ENCODE measurements around the gene ATRNL1.
"Not testable (repeated sequence)": the region's sequence is repeated elsewhere in the genome, so short reads cannot be mapped to it uniquely, and the experiment has no call there.

The ATRNL1 gene

DNA sequence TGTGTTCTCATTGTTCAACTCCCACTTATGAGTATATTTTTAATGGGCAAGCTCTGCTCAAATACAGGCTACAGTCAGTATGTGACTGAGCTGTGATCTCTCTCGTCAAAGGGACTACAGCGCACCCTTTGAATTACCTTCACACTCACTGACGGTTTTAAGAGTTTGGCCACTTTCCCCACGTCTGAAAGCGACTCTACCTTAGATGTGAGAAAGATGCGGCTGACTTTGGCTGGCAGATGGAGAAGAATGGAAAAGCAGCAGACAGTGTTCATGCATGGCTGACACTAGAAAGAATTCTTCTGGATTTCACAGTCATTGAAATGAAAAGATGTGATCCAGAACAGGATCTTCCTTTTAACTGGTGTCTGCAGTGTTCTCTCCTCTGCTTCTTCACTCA lies 2.0 kb upstream of the ATRNL1 start:
- no peak for DNase-seq (ENCODE audit: low read depth)

GRCh38 chr10:115092258-115092554 lies 959 bp upstream of the ATRNL1 start:
- DNase-seq (ENCODE audit: low read depth): no peak

DNA sequence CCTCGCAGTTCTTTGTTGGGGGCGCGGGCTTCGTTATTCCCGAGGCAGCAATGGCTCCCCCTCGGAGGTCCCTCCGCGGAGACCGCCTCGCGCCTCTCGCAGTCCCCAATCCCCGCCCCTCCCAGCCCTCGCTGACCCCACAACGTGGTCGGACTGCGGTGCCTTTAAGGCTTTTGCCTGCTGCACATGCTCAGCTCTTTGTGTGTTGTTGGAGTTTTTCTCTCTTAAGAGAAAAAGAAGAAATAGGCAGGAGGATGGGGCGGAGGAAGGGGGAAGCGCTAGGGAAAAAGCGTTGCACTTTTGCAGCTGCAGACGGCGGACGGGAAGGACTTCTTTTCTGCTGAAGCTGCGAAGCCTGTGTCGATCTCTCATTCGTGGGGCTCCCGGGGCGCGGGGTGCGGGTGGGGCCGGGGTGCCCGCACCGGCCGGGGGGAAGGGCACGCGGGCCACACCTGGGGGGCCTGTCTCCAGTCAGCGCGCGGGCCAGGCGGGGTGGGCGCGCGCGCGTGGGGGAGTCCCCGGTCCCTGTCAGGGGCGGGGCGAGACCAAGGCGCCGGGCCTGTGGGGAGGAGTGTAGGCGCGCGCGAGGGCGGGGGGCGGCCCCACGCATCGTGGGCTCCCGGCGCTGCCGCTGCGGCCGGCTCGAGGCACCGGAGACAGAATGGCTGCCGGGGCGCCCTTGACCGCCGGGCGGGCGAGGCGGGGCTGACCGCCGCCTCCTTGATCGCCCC lies 445 bp upstream of the ATRNL1 start:
- no peak for DNase-seq (ENCODE audit: low read depth)

DNA sequence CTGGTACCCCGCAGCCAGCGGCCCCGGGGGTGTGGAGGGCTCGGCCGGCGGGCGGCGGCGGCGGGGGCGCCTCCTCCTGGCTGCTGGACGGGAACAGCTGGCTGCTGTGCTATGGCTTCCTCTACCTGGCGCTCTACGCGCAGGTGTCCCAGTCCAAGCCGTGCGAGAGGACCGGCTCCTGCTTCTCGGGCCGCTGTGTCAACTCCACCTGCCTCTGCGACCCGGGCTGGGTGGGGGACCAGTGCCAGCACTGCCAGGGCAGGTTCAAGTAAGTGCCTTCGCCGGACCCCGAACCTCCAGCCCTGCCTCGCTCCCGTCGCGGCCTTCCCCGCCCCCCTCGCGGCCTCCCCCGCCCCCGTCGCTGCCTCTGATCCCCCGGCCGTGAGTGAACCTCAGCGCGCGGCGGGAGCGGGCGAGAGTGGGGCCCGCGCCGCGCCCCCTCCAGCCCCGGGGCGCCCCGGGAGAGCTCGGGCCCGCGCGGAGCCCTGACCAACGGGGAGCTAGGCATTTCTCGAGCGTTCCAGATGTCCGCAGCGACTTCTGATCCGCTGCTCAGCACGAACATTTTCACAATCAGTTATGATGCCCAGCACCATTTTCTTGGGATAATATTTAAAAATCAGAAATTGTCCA lies 727 bp downstream of the ATRNL1 start:
- no peak for DNase-seq (ENCODE audit: low read depth)

GRCh38 chr10:115094416-115095140 lies 1.4 kb downstream of the ATRNL1 start:
- DNase-seq (ENCODE audit: low read depth): no peak

- DNase-seq (ENCODE audit: low read depth): no peak
These were observed 2.6 kb downstream of the ATRNL1 start for GRCh38 chr10:115095758-115096157.

DNA sequence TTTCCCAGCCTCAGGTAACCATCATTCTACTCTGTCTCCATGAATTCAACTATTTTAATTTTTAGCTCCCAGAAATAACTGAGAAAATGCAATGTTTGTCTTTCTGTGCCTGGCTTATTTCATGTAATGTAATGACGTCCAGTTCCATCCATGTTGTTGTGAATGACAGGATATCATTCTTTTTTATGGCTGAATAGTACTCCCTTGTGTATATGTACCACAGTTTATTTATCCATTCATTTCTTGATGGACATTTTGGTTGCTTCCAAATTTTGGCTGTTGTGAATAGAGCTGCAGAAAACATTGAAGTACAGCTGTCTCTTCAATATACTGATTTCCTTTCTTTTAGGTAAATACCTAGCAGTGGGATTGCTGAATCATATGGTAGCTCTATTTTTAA lies 10.5 kb downstream of the ATRNL1 start:
- no peak for DNase-seq (ENCODE audit: low read depth)

- DNase-seq (ENCODE audit: low read depth): not testable (repeated sequence)
These were observed 12.2 kb downstream of the ATRNL1 start for GRCh38 chr10:115105411-115105810.

- no peak for DNase-seq (ENCODE audit: low read depth)
These were observed 14.7 kb downstream of the ATRNL1 start for GRCh38 chr10:115107830-115108229.

DNA sequence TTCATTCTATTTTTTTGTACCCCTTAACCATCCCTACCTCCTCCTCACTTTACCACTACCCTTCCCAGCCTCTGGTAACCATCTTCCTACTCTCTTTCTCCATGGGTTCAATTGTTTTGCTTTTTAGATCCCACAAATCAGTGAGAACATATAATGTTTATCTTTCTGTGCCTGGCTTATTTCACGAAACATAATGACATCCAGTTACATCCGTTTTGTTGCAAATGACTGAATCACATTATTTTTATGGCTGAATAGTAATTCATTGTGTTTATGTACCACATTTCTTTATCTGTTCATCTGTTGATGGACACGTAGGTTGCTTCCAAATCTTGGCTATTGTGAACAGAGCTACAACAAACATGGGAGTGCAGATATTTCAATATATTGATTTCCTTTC lies 24.1 kb downstream of the ATRNL1 start:
- no peak for DNase-seq (ENCODE audit: low read depth)

- DNase-seq (ENCODE audit: low read depth): no peak
These were observed 25.2 kb downstream of the ATRNL1 start for GRCh38 chr10:115118346-115118745.

GRCh38 chr10:115125505-115125904 lies 32.3 kb downstream of the ATRNL1 start:
- no peak for DNase-seq (ENCODE audit: low read depth)

- peak; percentile 12 for DNase-seq (ENCODE audit: low read depth)
These were observed 36.6 kb downstream of the ATRNL1 start for GRCh38 chr10:115129752-115130151.

GRCh38 chr10:115136616-115137015 lies 43.5 kb downstream of the ATRNL1 start:
- no peak for DNase-seq (ENCODE audit: low read depth)

DNA sequence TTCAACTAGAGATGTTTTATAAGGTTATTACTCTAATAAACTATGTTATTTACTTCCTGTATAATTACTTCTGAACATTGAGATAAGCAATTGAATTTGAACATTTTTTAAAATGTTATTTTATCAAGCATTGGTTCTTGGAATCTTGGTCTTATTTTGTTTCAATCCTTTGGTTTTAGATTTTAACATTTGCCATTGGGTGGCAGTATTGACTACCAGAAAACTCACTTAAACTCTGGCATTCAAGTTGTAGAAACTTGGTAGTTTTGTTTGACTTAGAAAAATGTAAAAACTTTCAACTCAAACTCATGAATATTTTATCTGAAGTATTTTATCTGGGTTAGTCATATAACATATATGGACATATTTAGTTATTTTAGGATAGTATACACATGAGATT lies 48.1 kb downstream of the ATRNL1 start:
- DNase-seq (ENCODE audit: low read depth): peak; percentile 9

- DNase-seq (ENCODE audit: low read depth): no peak
These were observed 64.2 kb downstream of the ATRNL1 start for GRCh38 chr10:115157357-115157756.

GRCh38 chr10:115163129-115163528 lies 70.0 kb downstream of the ATRNL1 start:
- DNase-seq (ENCODE audit: low read depth): no peak

DNA sequence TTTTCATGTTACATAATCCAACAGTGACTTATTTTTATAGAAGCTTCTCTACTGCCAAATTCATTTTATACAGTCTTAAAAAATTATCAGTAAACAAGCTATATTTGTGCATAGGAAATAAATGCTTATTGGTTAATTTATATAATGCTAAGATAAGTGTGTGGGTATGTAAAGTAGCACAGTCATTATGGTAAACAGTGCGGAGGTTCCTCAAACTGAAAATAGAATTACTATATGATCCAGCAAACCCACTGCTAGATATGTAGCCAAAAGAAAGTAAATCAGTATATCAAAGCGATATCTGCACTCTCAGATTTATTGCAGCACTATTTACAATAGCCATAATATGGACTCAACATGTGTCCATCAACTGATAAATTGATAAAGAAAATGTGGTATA lies 71.1 kb downstream of the ATRNL1 start:
- no peak for DNase-seq (ENCODE audit: low read depth)

GRCh38 chr10:115167751-115168150 lies 74.6 kb downstream of the ATRNL1 start:
- DNase-seq (ENCODE audit: low read depth): no peak

DNA sequence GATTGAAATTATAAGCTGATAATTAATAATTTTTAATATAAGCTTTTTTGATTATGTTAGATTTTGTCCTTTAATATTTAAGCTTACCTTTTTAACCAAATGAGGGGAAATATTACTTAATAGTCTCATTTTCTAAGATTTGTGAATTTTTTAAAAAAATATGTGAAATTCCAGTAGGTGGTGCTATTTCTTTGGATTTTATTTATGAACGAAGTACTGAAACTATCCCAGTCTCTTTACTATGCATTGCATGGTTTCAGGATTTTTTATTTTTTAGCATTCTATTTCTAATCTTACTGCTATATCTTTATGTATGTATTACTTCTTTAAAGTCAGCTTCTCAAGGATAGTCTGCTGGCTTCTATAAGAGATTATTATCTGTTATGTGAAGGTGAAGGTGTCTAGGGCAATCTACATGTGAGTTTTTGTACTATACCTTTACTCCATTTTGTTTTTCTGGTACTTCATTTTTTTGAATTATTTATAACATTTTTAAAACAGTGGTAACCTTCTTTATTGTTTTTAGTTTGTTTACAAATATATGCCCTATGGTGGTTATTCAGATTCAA lies 78.3 kb downstream of the ATRNL1 start:
- DNase-seq (ENCODE audit: low read depth): no peak

- DNase-seq (ENCODE audit: low read depth): no peak
These were observed 80.8 kb downstream of the ATRNL1 start for GRCh38 chr10:115173915-115174443.

GRCh38 chr10:115207276-115207675 lies 114.1 kb downstream of the ATRNL1 start:
- DNase-seq (ENCODE audit: low read depth): not testable (repeated sequence)

DNA sequence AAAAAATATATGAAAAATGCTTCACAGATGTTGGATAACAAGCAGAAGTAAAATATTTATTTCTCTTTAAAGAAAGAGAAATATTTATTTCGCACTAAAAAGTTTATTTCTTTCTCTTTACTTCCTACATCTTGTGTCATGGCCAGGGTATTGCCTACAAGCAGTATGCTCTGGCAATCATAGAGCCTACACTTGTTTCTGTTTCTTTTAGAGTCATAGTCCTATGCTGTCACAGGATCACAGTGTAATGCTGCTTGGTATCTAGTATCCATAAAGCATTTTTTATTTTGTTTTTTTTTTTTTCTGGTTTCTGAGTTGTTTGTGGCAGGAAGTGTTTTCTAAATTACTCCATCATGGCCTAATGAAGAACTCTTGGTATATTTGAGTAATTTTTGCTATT lies 116.0 kb downstream of the ATRNL1 start:
- no peak for DNase-seq (ENCODE audit: low read depth)
